GM12878 (cell line): ENCODE data around the gene ERC2. TPM values are rescaled to one million over a fixed set of nuclear protein-coding genes. Genes with fewer than 3 reads are reported as not detected.
A peak's percentile ranks its signal among the peaks of the same experiment; 100 is the strongest.

Experiments
- ATAC-seq: fragments of 200-7000 bp; cut with Tn5 transposase; 3 replicates; pipeline ENCODE4 v1.9.1; 2020; ENCODE audit warnings: mild to moderate bottlenecking, moderate library complexity
- BruUV-seq: library from RNA; stranded (reverse); fragments of 400-500 nt; replicated peaks from 2 replicates; lab custom pipeline; 2021; lab: Mats Ljungman, UMichigan
- CTCF ChIA-PET: fragments of 300-600 bp; sonication (Branson Sonifier 250); formaldehyde crosslinking; extraction: SDS; loops from one replicate; lab custom pipeline; 2021; ENCODE audit warnings: inconsistent platforms; lab: Yijun Ruan, JAX
- POLR2A ChIA-PET: fragments of 350-600 bp; formaldehyde crosslinking; extraction: SDS; loops from one replicate; lab custom pipeline; 2021; ENCODE audit warnings: inconsistent platforms; lab: Charles Lee
- RAD21 ChIA-PET: fragments of 300-600 bp; sonication (Branson Sonifier 250); formaldehyde crosslinking; loops from one replicate; lab custom pipeline; 2023; ENCODE audit warnings: antibody characterized with exemption; ENCODE audit not compliant: unreplicated experiment; lab: Charles Lee
- SMC1A ChIA-PET: fragments of 300-600 bp; sonication (Branson Sonifier 250); formaldehyde crosslinking; loops from one replicate; lab custom pipeline; 2023; ENCODE audit not compliant: unreplicated experiment, uncharacterized antibody; lab: Charles Lee
- DNase-seq: peaks from one replicate; pipeline ENCODE4 v3.0.0-alpha.2; 2011; ENCODE audit warnings: low read depth, low spot score
- FAIRE-seq: peaks from 3 replicates; lab custom pipeline; 2011; peaks lifted over from hg19 to GRCh38; lab: Jason Lieb, UNC
- H2AFZ ChIP-seq: 2 replicates; pipeline ENCODE4 v1.6.0; 2011; ENCODE audit warnings: low read depth, low read length, control low read depth; ENCODE audit not compliant: control insufficient read depth
- H3K27ac ChIP-seq: 2 replicates; pipeline ENCODE4 v1.5.1; 2011; ENCODE audit warnings: control low read depth; ENCODE audit not compliant: control insufficient read depth, insufficient read depth
- H3K27me3 ChIP-seq, 2 experiments: replicated peaks in 1 of 2; 2 replicates each; pipeline versions ENCODE4 v1.6.0 to v1.6.1; 2011; ENCODE audit warnings: low read length in 1 of 2; ENCODE audit not compliant: control insufficient read depth in 2 of 2, insufficient read depth in 2 of 2
- H3K36me3 ChIP-seq, 2 experiments: 2 replicates each; pipeline ENCODE4 v1.5.1; 2011; ENCODE audit warnings: low read length in 1 of 2; ENCODE audit not compliant: control insufficient read depth in 2 of 2, insufficient read depth in 2 of 2
- H3K4me1 ChIP-seq: 2 replicates; pipeline ENCODE4 v1.6.1; 2011; ENCODE audit warnings: mild to moderate bottlenecking, low read length, moderate library complexity, mixed read lengths; ENCODE audit not compliant: control insufficient read depth, insufficient read depth
- H3K4me2 ChIP-seq: 2 replicates; pipeline ENCODE4 v1.6.0; 2011; ENCODE audit warnings: control low read depth; ENCODE audit not compliant: control insufficient read depth, insufficient read depth
- H3K4me3 ChIP-seq: fragments of 200-600 bp; sonication (generic); 2 replicates; pipeline ENCODE4 v1.5.1; 2016
- H3K79me2 ChIP-seq: 2 replicates; pipeline ENCODE4 v1.6.0; 2011; ENCODE audit warnings: low read length; ENCODE audit not compliant: control insufficient read depth, insufficient read depth
- H3K9ac ChIP-seq: 2 replicates; pipeline ENCODE4 v1.8.0; 2011; ENCODE audit warnings: low read length, control low read depth, mixed read lengths; ENCODE audit not compliant: control insufficient read depth, insufficient read depth
- H3K9me3 ChIP-seq: replicated peaks from 3 replicates; pipeline ENCODE4 v1.5.1; 2011; ENCODE audit warnings: mild to moderate bottlenecking, low read length; ENCODE audit not compliant: control insufficient read depth, insufficient read depth
- H4K20me1 ChIP-seq: 2 replicates; pipeline ENCODE4 v1.6.0; 2011; ENCODE audit not compliant: control insufficient read depth, insufficient read depth
- EGR1 ChIP-seq, 2 experiments: IDR thresholded peaks; 1 replicate in 1 of 2; 2 replicates in 1 of 2; pipeline ENCODE4 v1.6.1; 2011 to 2012; ENCODE audit warnings: low read depth in 2 of 2, low read length in 2 of 2, borderline replicate concordance in 1 of 2, mild to moderate bottlenecking in 1 of 2, moderate library complexity in 1 of 2
- FOXM1 ChIP-seq: IDR thresholded peaks from 2 replicates; pipeline ENCODE4 v1.6.1; 2012; ENCODE audit warnings: low read depth, mild to moderate bottlenecking, inconsistent platforms, low read length, moderate library complexity
- NR2F1 ChIP-seq: fragments of 450-650 bp; conservative IDR thresholded peaks from 2 replicates; pipeline ENCODE4 v1.6.1; 2017; ENCODE audit warnings: mild to moderate bottlenecking
- PKNOX1 ChIP-seq: fragments of 450-650 bp; IDR thresholded peaks from 2 replicates; pipeline ENCODE4 v1.6.1; 2016; ENCODE audit warnings: mild to moderate bottlenecking
- SP1 ChIP-seq: IDR thresholded peaks from one replicate; pipeline ENCODE4 v1.6.1; 2011; ENCODE audit warnings: low read depth, low read length
- TBL1XR1 ChIP-seq: IDR thresholded peaks from 2 replicates; pipeline ENCODE4 v1.6.1; 2012; ENCODE audit warnings: low read depth, low read length, improper control_type of control experiment
- TCF3 ChIP-seq: IDR thresholded peaks from 2 replicates; pipeline ENCODE4 v1.6.1; 2012; ENCODE audit warnings: low read depth, mild to moderate bottlenecking, low read length, borderline replicate concordance; ENCODE audit not compliant: insufficient read depth
- ZBTB4 ChIP-seq: fragments of 450-650 bp; formaldehyde crosslinking; IDR thresholded peaks from 2 replicates; pipeline ENCODE4 v1.4.0; 2022; ENCODE audit warnings: mild to moderate bottlenecking, moderate library complexity
- WGBS: methylation state at CpG from one replicate; pipeline ENCODE4 v1.1.6; 2016; ENCODE audit warnings: low lambda C conversion rate; ENCODE audit not compliant: insufficient replicate concordance, insufficient coverage; ENCODE audit errors: missing lambda C conversion rate; 5-methylcytosine and 5-hydroxymethylcytosine counted together
- in situ Hi-C: fragments of 300-500 bp; cut with MboI; formaldehyde crosslinking; loops from 9 replicates; pipeline ENCODE4 v1.14.3; 2018; ENCODE audit warnings: mixed read lengths
- intact Hi-C: fragments of 100-400 bp; cut with micrococcal nuclease; formaldehyde crosslinking; loops from one replicate; pipeline ENCODE4 v1.14.2; 2022; ENCODE audit not compliant: unreplicated experiment
- polyA plus RNA-seq, 11 experiments: library from polyadenylated mRNA; depleted of rRNA in 4 of 11; unstranded in 6 of 11; stranded (reverse) in 5 of 11; fragments of >200 nt; fragmentation: Nextera tagmentation in 4 of 11; fragmentation: Illumina TruSeq in 1 of 11; extraction: Ambion mirVana in 4 of 11; extraction: Trizol in 1 of 11; gene quantifications; 1 replicate in 1 of 11; 2 replicates in 10 of 11; pipeline versions ENCODE4 v1.2.1 to v1.2.3, GENCODE V29; 2011 to 2016; ENCODE audit warnings: inconsistent platforms in 2 of 11, missing spikeins in 2 of 11, low read depth in 1 of 11
- total RNA-seq, 4 experiments: library from RNA; depleted of rRNA in 3 of 4; stranded (reverse); fragments of >200 nt in 3 of 4; fragmentation: Illumina TruSeq in 1 of 4; extraction: Trizol in 1 of 4; gene quantifications; 2 replicates each; pipeline versions ENCODE4 v1.2.1 to v1.2.3, GENCODE V29; 2013 to 2021

The ERC2 gene
- total and polyA plus RNA-seq, 10 of the 15 experiments (the other 5 are each of a cell fraction or from before 2014, with no cell fraction given) = 0.06 to 1.4 (median 0.12) TPM; not detected in 3

- TF ChIP-seq PKNOX1 (peak; percentile 95), FOXM1 (0 out of 2 replicates have a peak, but pooled peaks have one; percentile 15)
These were observed 814.0 kb downstream of the ERC2 start (continued) for GRCh38 chr3:55654123-55654760.

- in situ Hi-C loops = no loop called here
- WGBS = 91% methylated on average over 3 of the region's 3 CpGs
- BruUV-seq = no TSS peak
- H3K79me2 ChIP-seq = no peaks in the 10 kb centered on the region
- RAD21 ChIA-PET = no interaction called here
- H4K20me1 ChIP-seq = no peaks in the 10 kb centered on the region
- no peak overlapping the region for H3K27ac ChIP-seq
- TF ChIP-seq TBL1XR1 (no peak), TCF3 (no peak), ZBTB4 (CRISPR knock-in tag) (no peak), NR2F1 (no peak), EGR1 (IDR thresholded peaks at IDR 0.05; ENCODE audit: borderline replicate concordance in 1 of 2, low read depth in 2 of 2, low read length in 2 of 2) (no peak), SP1 (no peak)
- no peak for ATAC-seq
- no peak overlapping the region for H3K4me2 ChIP-seq
- CTCF ChIA-PET = interaction anchor here (1.2 kb wide), 1 partner anchor 67 kb away, joined by 3 read pairs; no protein-coding TSS in a partner anchor
- no peak overlapping the region for H3K4me3 ChIP-seq
- no peaks in the 10 kb centered on the region; a peak in 1 of 4 replicates for H3K27me3 ChIP-seq
- H3K9ac ChIP-seq = no peak overlapping the region
- SMC1A ChIA-PET = interaction anchor here (0.6 to 2.0 kb wide), 4 partner anchors 11 to 67 kb away, joined by 3 to 5 read pairs (median 4); no protein-coding TSS in a partner anchor
- no peak overlapping the region for H2AFZ ChIP-seq
- no peaks in the 10 kb centered on the region for H3K36me3 ChIP-seq
- POLR2A ChIA-PET = interaction anchor here (0.6 to 1.5 kb wide), 2 partner anchors 14 to 1089 kb away, joined by 3 read pairs; no protein-coding TSS in a partner anchor
- no peak for FAIRE-seq
- H3K9me3 ChIP-seq = no peaks in the 10 kb centered on the region; the same call in 2 of the 3 replicates
- intact Hi-C loops = loop anchor here (10.0 kb wide), 1 partner anchor 166 kb away; the partner anchor contains the start of gene WNT5A
- H3K4me1 ChIP-seq = peaks cover 22% of the 10 kb centered on the region
- DNase-seq = no peak
These were observed 817.3 kb downstream of the ERC2 start for GRCh38 chr3:55651011-55651410.
